Endodermal cell (in vitro differentiated cells): ENCODE data around the gene AKAP3. TPM values are rescaled to one million over a fixed set of nuclear protein-coding genes. Genes with fewer than 3 reads are reported as not detected.

Source experiments
- DNase-seq: peaks from one replicate; pipeline ENCODE4 v3.0.0-alpha.2; 2017
- H3K27ac ChIP-seq: 2 replicates; pipeline ENCODE4 v1.5.1; 2013; ENCODE audit warnings: mild to moderate bottlenecking, low read depth, low read length, moderate library complexity
- H3K27me3 ChIP-seq: 2 replicates; pipeline ENCODE4 v1.6.1; 2013; ENCODE audit warnings: mild to moderate bottlenecking, low read length, moderate library complexity; ENCODE audit not compliant: insufficient read depth, control insufficient read depth, poor library complexity, severe bottlenecking
- H3K36me3 ChIP-seq: 2 replicates; pipeline ENCODE4 v1.7.0; 2013; ENCODE audit warnings: mild to moderate bottlenecking, low read length, moderate library complexity; ENCODE audit not compliant: control insufficient read depth, insufficient read depth
- H3K4me1 ChIP-seq: one replicate; pipeline ENCODE4 v1.7.0; 2013; ENCODE audit warnings: low read length; ENCODE audit not compliant: control insufficient read depth, insufficient read depth
- H3K4me3 ChIP-seq: 2 replicates; pipeline ENCODE4 v1.5.1; 2013; ENCODE audit warnings: mild to moderate bottlenecking, low read length, moderate library complexity
- H3K9ac ChIP-seq: 2 replicates; pipeline ENCODE4 v1.6.1; 2013; ENCODE audit warnings: mild to moderate bottlenecking, low read length, moderate library complexity; ENCODE audit not compliant: poor library complexity, severe bottlenecking; ENCODE audit errors: extremely low read depth
- H3K9me3 ChIP-seq: 2 replicates; pipeline ENCODE4 v1.6.1; 2013; ENCODE audit warnings: mild to moderate bottlenecking, low read length, moderate library complexity; ENCODE audit not compliant: control insufficient read depth
- H3K27ac Mint-ChIP-seq: 2 replicates; pipeline ENCODE4 v1.8.0; 2020; ENCODE audit warnings: mixed read lengths
- H3K27me3 Mint-ChIP-seq: 2 replicates; pipeline ENCODE4 v1.8.0; 2021; ENCODE audit warnings: mild to moderate bottlenecking, mixed read lengths; ENCODE audit not compliant: insufficient read depth
- H3K36me3 Mint-ChIP-seq: 2 replicates; pipeline ENCODE4 v1.8.0; 2020; ENCODE audit warnings: low read depth, mixed read lengths
- H3K4me1 Mint-ChIP-seq: 2 replicates; pipeline ENCODE4 v1.8.0; 2020; ENCODE audit warnings: mixed read lengths
- H3K4me3 Mint-ChIP-seq: 2 replicates; pipeline ENCODE4 v1.8.0; 2020; ENCODE audit warnings: mild to moderate bottlenecking, moderate library complexity, mixed read lengths
- H3K9me3 Mint-ChIP-seq: 2 replicates; pipeline ENCODE4 v1.8.0; 2020; ENCODE audit warnings: mild to moderate bottlenecking, mixed read lengths
- WGBS, 2 experiments: methylation state at CpG; one replicate each; pipeline versions ENCODE4 v1.1.5 to v1.1.7; 2013; ENCODE audit warnings: missing lambda C conversion rate in 2 of 2, mixed read lengths in 1 of 2; ENCODE audit not compliant: insufficient coverage in 1 of 2, insufficient read length in 1 of 2; 5-methylcytosine and 5-hydroxymethylcytosine counted together
- total RNA-seq, 2 donors: library from RNA; stranded (reverse); fragmentation: NEBNext Ultra II Directional in 1 of 2; extraction: Animal tissue kit (Norgen Biotek cat#: 25700) in 1 of 2; gene quantifications; 2 replicates in 1 of 2; 3 replicates in 1 of 2; pipeline ENCODE4 v1.2.1, GENCODE V29; 2021
- TF ChIP-seq, protein P1 (sequence below): fragments of 200-600 bp; sonication (generic); conservative IDR thresholded peaks from 2 replicates; pipeline ENCODE4 v1.5.0; 2021; ENCODE audit warnings: antibody characterized with exemption, mild to moderate bottlenecking

The AKAP3 gene
- total RNA-seq, 2 donors from 2014 or later: 0.69 to 3.4 TPM

DNA sequence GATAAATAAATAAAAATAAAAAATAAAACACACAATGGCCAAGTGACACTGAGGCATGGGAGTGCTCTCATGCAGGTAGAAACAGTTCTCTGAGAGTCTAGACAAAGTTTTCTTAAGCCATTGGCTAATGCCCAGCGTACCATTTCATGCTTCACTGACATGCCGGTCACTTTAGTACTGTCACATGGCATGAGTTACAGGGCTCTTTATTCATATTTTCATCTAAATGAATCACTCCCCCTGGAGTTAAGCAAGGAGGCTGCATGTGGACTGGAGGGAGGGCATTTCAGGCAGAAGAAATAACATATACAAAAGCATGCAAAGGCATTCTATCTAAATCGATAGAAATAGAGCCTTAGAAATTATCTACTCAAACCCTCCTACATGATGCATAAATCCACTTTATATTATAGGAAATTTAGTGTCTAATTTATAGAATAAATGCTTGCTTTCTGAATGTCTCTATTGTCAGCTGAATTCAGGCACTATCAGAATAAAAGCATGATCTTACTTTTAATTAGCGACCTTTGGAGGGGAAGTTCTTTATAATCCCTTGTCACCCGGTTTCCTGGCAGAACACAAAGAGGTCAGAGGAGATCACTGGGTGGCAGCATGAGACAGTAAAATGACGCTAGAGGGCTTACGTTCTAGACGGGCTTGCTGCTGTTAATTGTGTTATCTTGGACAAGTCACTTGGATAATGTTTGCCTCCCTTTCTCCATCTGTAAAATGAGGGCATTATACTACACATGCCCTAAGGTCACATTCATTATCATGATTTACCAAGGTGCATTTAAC, 69.3 kb downstream of the AKAP3 start:
- 74% methylated on average over 6 to 7 of the region's 8 CpGs for WGBS, 2 experiments
- no peaks in the 10 kb centered on the region for H3K4me1 ChIP-seq
- H3K27me3 ChIP-seq: peaks cover 8% of the 10 kb centered on the region
- no peak overlapping the region for H3K9ac ChIP-seq
- peaks cover 8% of the 10 kb centered on the region for H3K27me3 Mint-ChIP-seq
- no peak overlapping the region for H3K4me3 ChIP-seq
- no peaks in the 10 kb centered on the region for H3K36me3 Mint-ChIP-seq
- TF ChIP-seq, protein P1, sequence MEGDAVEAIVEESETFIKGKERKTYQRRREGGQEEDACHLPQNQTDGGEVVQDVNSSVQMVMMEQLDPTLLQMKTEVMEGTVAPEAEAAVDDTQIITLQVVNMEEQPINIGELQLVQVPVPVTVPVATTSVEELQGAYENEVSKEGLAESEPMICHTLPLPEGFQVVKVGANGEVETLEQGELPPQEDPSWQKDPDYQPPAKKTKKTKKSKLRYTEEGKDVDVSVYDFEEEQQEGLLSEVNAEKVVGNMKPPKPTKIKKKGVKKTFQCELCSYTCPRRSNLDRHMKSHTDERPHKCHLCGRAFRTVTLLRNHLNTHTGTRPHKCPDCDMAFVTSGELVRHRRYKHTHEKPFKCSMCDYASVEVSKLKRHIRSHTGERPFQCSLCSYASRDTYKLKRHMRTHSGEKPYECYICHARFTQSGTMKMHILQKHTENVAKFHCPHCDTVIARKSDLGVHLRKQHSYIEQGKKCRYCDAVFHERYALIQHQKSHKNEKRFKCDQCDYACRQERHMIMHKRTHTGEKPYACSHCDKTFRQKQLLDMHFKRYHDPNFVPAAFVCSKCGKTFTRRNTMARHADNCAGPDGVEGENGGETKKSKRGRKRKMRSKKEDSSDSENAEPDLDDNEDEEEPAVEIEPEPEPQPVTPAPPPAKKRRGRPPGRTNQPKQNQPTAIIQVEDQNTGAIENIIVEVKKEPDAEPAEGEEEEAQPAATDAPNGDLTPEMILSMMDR: peak; percentile 73
- H3K9me3 Mint-ChIP-seq: no peaks in the 10 kb centered on the region
- DNase-seq: peak; percentile 70
- no peak overlapping the region for H3K27ac Mint-ChIP-seq
- no peak overlapping the region for H3K27ac ChIP-seq
- H3K36me3 ChIP-seq: no peaks in the 10 kb centered on the region
- H3K9me3 ChIP-seq: no peaks in the 10 kb centered on the region
- H3K4me1 Mint-ChIP-seq: peaks cover 2% of the 10 kb centered on the region
- no peak overlapping the region for H3K4me3 Mint-ChIP-seq

DNA sequence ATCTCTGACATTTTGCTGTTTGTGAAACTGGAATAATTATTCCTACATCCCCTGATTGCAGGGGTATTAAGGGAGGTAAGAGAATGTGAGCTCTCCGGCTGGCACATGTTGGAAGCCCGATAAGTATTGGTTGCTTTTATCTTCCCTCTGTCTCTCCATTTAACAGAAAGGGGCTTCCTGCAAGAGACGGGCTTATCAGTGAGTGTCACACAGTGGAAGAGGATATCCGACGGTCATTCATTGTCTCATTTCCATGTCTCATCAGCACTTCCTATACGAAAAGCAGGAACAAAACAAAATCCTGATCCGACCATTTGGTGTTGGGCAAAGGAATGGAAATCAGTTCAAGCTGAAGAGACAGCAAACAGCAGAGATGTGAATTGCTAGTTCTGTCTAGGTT, 76.2 kb downstream of the AKAP3 start:
- no peaks in the 10 kb centered on the region for H3K9me3 Mint-ChIP-seq
- Histone ChIP-seq H3K36me3 (no peaks in the 10 kb centered on the region), H3K4me3 (no peak overlapping the region), H3K9ac (no peak overlapping the region), H3K9me3 (no peaks in the 10 kb centered on the region), H3K4me1 (no peaks in the 10 kb centered on the region), H3K27me3 (peaks cover 8% of the 10 kb centered on the region), H3K27ac (no peak overlapping the region)
- WGBS, 2 experiments: 91 to 100% methylated on average over 2 to 7 of the region's 7 CpGs
- no peak overlapping the region for H3K4me3 Mint-ChIP-seq
- no peak for DNase-seq
- no peaks in the 10 kb centered on the region for H3K36me3 Mint-ChIP-seq
- H3K27me3 Mint-ChIP-seq: peaks cover 8% of the 10 kb centered on the region
- peaks cover 3% of the 10 kb centered on the region for H3K4me1 Mint-ChIP-seq
- TF ChIP-seq, protein P1: no peak
- H3K27ac Mint-ChIP-seq: no peak overlapping the region

DNA sequence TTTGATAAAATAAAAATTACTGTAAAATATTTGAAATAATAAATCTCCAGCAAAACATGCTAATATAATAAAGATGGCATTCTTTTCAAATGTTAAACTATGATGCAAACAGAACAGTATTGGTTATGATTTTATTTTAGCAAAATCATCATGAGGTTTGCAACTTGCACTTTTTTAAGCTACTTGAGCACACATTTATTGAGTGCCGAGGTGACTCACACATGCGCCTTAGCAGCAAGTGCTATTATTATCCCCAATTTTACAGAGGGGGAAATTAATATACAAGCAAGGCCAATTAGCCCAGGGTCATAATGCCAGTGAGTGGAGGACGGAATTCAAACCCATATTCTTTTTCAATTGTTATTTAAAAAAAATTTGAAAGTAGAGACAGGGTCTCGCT, 79.6 kb downstream of the AKAP3 start:
- Mint-ChIP-seq H3K4me1 (peaks cover 3% of the 10 kb centered on the region), H3K9me3 (no peaks in the 10 kb centered on the region), H3K27me3 (peaks cover 19% of the 10 kb centered on the region), H3K4me3 (no peak overlapping the region), H3K36me3 (no peaks in the 10 kb centered on the region), H3K27ac (no peak overlapping the region)
- H3K4me1 ChIP-seq: no peaks in the 10 kb centered on the region
- H3K9me3 ChIP-seq: no peaks in the 10 kb centered on the region
- 97 to 100% methylated on average over 3 of the region's 4 CpGs for WGBS, 2 experiments
- no peaks in the 10 kb centered on the region for H3K36me3 ChIP-seq
- TF ChIP-seq, protein P1: no peak
- H3K9ac ChIP-seq: no peak overlapping the region
- H3K27ac ChIP-seq: no peak overlapping the region
- no peak for DNase-seq
- H3K27me3 ChIP-seq: no peaks in the 10 kb centered on the region
- no peak overlapping the region for H3K4me3 ChIP-seq
